IgD-negative memory B cell (primary cell): ENCODE results near the gene TFAP2B. TPM values are rescaled to one million over a fixed set of nuclear protein-coding genes. Genes with fewer than 3 reads are reported as not detected.

Experiments used
- polyA plus RNA-seq: library from polyadenylated mRNA; unstranded; fragments of 300-500 nt; fragmentation: Illumina TruSeq; gene quantifications from one replicate; pipeline ENCODE4 v1.2.3, GENCODE V29; 2021

TFAP2B gene
- polyA plus RNA-seq, 1 donor from 2014 or later = not detected

Other genes with a start within 250 kb of the TFAP2B start
- gene TFAP2D, start 105.3 kb upstream of the TFAP2B start, polyA plus RNA-seq = not detected